CD4-positive, CD25-positive, alpha-beta regulatory T cell (primary cell): Measurements from ENCODE around the gene PTPRG. TPM values are rescaled to one million over a fixed set of nuclear protein-coding genes. Genes with fewer than 3 reads are reported as not detected.

Experiments
- ATAC-seq, 2 donors: fragments of 150-1000 bp; cut with Tn5 transposase; one replicate each; pipeline ENCODE4 v1.10.0; 2021; ENCODE audit warnings: low read depth in 2 of 2, moderate number of reproducible peaks in 2 of 2, moderate library complexity in 1 of 2
- DNase-seq, 3 donors: peaks; one replicate each; pipeline versions ENCODE4 v3.0.0 to v3.0.0-alpha.2; 2012 to 2022; ENCODE audit warnings: mixed read lengths in 1 of 3
- H3K27ac ChIP-seq: one replicate; pipeline ENCODE4 v1.7.0; 2013; ENCODE audit warnings: mild to moderate bottlenecking, low read length; ENCODE audit not compliant: insufficient read depth, poor library complexity, severe bottlenecking
- H3K27me3 ChIP-seq: one replicate; pipeline ENCODE4 v1.7.0; 2013; ENCODE audit warnings: low read length; ENCODE audit not compliant: control insufficient read depth, insufficient read depth
- H3K36me3 ChIP-seq: one replicate; pipeline ENCODE4 v1.7.0; 2013; ENCODE audit warnings: mild to moderate bottlenecking, low read length, moderate library complexity; ENCODE audit not compliant: control insufficient read depth, insufficient read depth
- H3K4me1 ChIP-seq: 2 replicates; pipeline ENCODE4 v1.7.0; 2013; ENCODE audit warnings: mild to moderate bottlenecking, low read length; ENCODE audit not compliant: insufficient read depth, control insufficient read depth, poor library complexity, severe bottlenecking
- H3K4me3 ChIP-seq: one replicate; pipeline ENCODE4 v1.7.0; 2013; ENCODE audit warnings: low read depth, mild to moderate bottlenecking, low read length, moderate library complexity
- H3K9me3 ChIP-seq, 2 experiments: 1 replicate in 1 of 2; 2 replicates in 1 of 2; pipeline ENCODE4 v1.7.0; 2013; ENCODE audit warnings: low read length in 2 of 2, mild to moderate bottlenecking in 1 of 2, moderate library complexity in 1 of 2; ENCODE audit not compliant: control insufficient read depth in 2 of 2
- H3K27ac Mint-ChIP-seq, 3 donors: one replicate each; pipeline ENCODE4 v1.8.0; 2020 to 2022; ENCODE audit warnings: mild to moderate bottlenecking in 3 of 3, mixed read lengths in 3 of 3, moderate library complexity in 2 of 3
- H3K27me3 Mint-ChIP-seq: one replicate; pipeline ENCODE4 v1.8.0; 2022; ENCODE audit warnings: mild to moderate bottlenecking, mixed read lengths
- H3K36me3 Mint-ChIP-seq: one replicate; pipeline ENCODE4 v1.8.0; 2020; ENCODE audit warnings: mixed read lengths
- H3K4me1 Mint-ChIP-seq, 4 donors: one replicate each; pipeline ENCODE4 v1.8.0; 2020 to 2022; ENCODE audit warnings: mixed read lengths in 4 of 4, mild to moderate bottlenecking in 1 of 4
- H3K4me3 Mint-ChIP-seq, 4 donors: one replicate each; pipeline ENCODE4 v1.8.0; 2020 to 2022; ENCODE audit warnings: mild to moderate bottlenecking in 4 of 4, mixed read lengths in 4 of 4, moderate library complexity in 3 of 4
- H3K9me3 Mint-ChIP-seq, 7 donors: one replicate each; pipeline ENCODE4 v1.8.0; 2020 to 2022; ENCODE audit warnings: mixed read lengths in 7 of 7, mild to moderate bottlenecking in 3 of 7, moderate library complexity in 2 of 7
- polyA plus RNA-seq, 4 donors: library from polyadenylated mRNA; unstranded; fragments of 300-500 nt; fragmentation: Illumina TruSeq; gene quantifications; one replicate each; pipeline ENCODE4 v1.2.3, GENCODE V29; 2021
- total RNA-seq: library from RNA; stranded (reverse); gene quantifications from one replicate; pipeline ENCODE4 v1.2.3, GENCODE V29; 2022

PTPRG gene
- total and polyA plus RNA-seq, 5 donors from 2014 or later = not detected

GRCh38 chr3:61946570-61947324, 385.4 kb downstream of the PTPRG start:
- Mint-ChIP-seq H3K4me1 (no peaks in the 10 kb centered on the region), H3K27ac (no peak overlapping the region), H3K4me3 (no peak overlapping the region), H3K9me3 (peaks cover 0 to 6% (median 2%) of the 10 kb centered on the region in 7 donors), H3K36me3 (no peaks in the 10 kb centered on the region), H3K27me3 (no peaks in the 10 kb centered on the region)
- no peaks in the 10 kb centered on the region for H3K27me3 ChIP-seq
- no peaks in the 10 kb centered on the region for H3K36me3 ChIP-seq
- H3K4me3 ChIP-seq = no peak overlapping the region
- no peaks in the 10 kb centered on the region for H3K4me1 ChIP-seq
- H3K27ac ChIP-seq = no peak overlapping the region
- ATAC-seq = no peak
- no peak for DNase-seq
- no peaks in the 10 kb centered on the region for H3K9me3 ChIP-seq

GRCh38 chr3:61947456-61947855, 386.1 kb downstream of the PTPRG start:
- Mint-ChIP-seq H3K27me3 (no peaks in the 10 kb centered on the region), H3K36me3 (no peaks in the 10 kb centered on the region), H3K4me1 (no peaks in the 10 kb centered on the region), H3K4me3 (no peak overlapping the region), H3K27ac (no peak overlapping the region), H3K9me3 (peaks cover 0 to 6% (median 2%) of the 10 kb centered on the region in 7 donors)
- no peaks in the 10 kb centered on the region for H3K9me3 ChIP-seq
- H3K4me1 ChIP-seq = no peaks in the 10 kb centered on the region
- H3K36me3 ChIP-seq = no peaks in the 10 kb centered on the region
- H3K27me3 ChIP-seq = no peaks in the 10 kb centered on the region
- no peak overlapping the region for H3K4me3 ChIP-seq
- H3K27ac ChIP-seq = no peak overlapping the region
- ATAC-seq = no peak
- DNase-seq = no peak

- H3K4me1 ChIP-seq = no peaks in the 10 kb centered on the region
- no peaks in the 10 kb centered on the region for H3K36me3 Mint-ChIP-seq
- H3K27me3 Mint-ChIP-seq = no peaks in the 10 kb centered on the region
- H3K27ac Mint-ChIP-seq = no peak overlapping the region
- H3K9me3 ChIP-seq = no peaks in the 10 kb centered on the region
- ATAC-seq (no peak), DNase-seq (no peak)
- H3K27ac ChIP-seq = no peak overlapping the region
- H3K27me3 ChIP-seq = no peaks in the 10 kb centered on the region
- H3K4me3 ChIP-seq = no peak overlapping the region
- no peak overlapping the region for H3K4me3 Mint-ChIP-seq
- H3K36me3 ChIP-seq = no peaks in the 10 kb centered on the region
- peaks cover 0 to 6% (median 2%) of the 10 kb centered on the region in 7 donors for H3K9me3 Mint-ChIP-seq
- H3K4me1 Mint-ChIP-seq = no peaks in the 10 kb centered on the region
These were observed 387.4 kb downstream of the PTPRG start for GRCh38 chr3:61948699-61949305.

- Histone ChIP-seq H3K27me3 (no peaks in the 10 kb centered on the region), H3K4me3 (no peak overlapping the region), H3K4me1 (no peaks in the 10 kb centered on the region), H3K36me3 (no peaks in the 10 kb centered on the region), H3K9me3 (no peaks in the 10 kb centered on the region), H3K27ac (no peak overlapping the region)
- Mint-ChIP-seq H3K4me1 (no peaks in the 10 kb centered on the region), H3K36me3 (no peaks in the 10 kb centered on the region), H3K4me3 (no peak overlapping the region), H3K27ac (no peak overlapping the region), H3K27me3 (no peaks in the 10 kb centered on the region), H3K9me3 (peaks cover 0 to 4% (median 0%) of the 10 kb centered on the region in 7 donors)
- ATAC-seq = no peak
- DNase-seq = no peak
These were observed 392.7 kb downstream of the PTPRG start for GRCh38 chr3:61954097-61954540.

- no peak overlapping the region for H3K4me3 Mint-ChIP-seq
- no peak overlapping the region for H3K27ac ChIP-seq
- ATAC-seq = no peak
These were observed 394.1 kb downstream of the PTPRG start for GRCh38 chr3:61955483-61955882.

GRCh38 chr3:61956236-61956635, 394.9 kb downstream of the PTPRG start:
- Mint-ChIP-seq H3K9me3 (peaks cover 0 to 4% (median 1%) of the 10 kb centered on the region in 7 donors), H3K27ac (no peak overlapping the region), H3K4me3 (no peak overlapping the region), H3K36me3 (no peaks in the 10 kb centered on the region), H3K27me3 (no peaks in the 10 kb centered on the region), H3K4me1 (no peaks in the 10 kb centered on the region)
- DNase-seq (no peak), ATAC-seq (no peak)
- no peaks in the 10 kb centered on the region for H3K9me3 ChIP-seq
- no peak overlapping the region for H3K27ac ChIP-seq
- no peak overlapping the region for H3K4me3 ChIP-seq
- no peaks in the 10 kb centered on the region for H3K27me3 ChIP-seq
- no peaks in the 10 kb centered on the region for H3K4me1 ChIP-seq
- no peaks in the 10 kb centered on the region for H3K36me3 ChIP-seq

More at GRCh38 chr3:61955483-61955882, 394.1 kb downstream of the PTPRG start:
- Mint-ChIP-seq H3K27me3 (no peaks in the 10 kb centered on the region), H3K4me1 (no peaks in the 10 kb centered on the region), H3K27ac (no peak overlapping the region), H3K9me3 (peaks cover 0 to 2% (median 0%) of the 10 kb centered on the region in 7 donors), H3K36me3 (no peaks in the 10 kb centered on the region)
- Histone ChIP-seq H3K4me1 (no peaks in the 10 kb centered on the region), H3K36me3 (no peaks in the 10 kb centered on the region), H3K27me3 (no peaks in the 10 kb centered on the region), H3K9me3 (no peaks in the 10 kb centered on the region), H3K4me3 (no peak overlapping the region)
- no peak for DNase-seq

GRCh38 chr3:61957259-61957658, 395.9 kb downstream of the PTPRG start:
- H3K27me3 Mint-ChIP-seq = no peaks in the 10 kb centered on the region
- ATAC-seq = no peak
- H3K9me3 Mint-ChIP-seq = peaks cover 0 to 4% (median 1%) of the 10 kb centered on the region in 7 donors

GRCh38 chr3:61960976-61961375, 399.6 kb downstream of the PTPRG start:
- no peaks in the 10 kb centered on the region for H3K9me3 ChIP-seq
- no peaks in the 10 kb centered on the region for H3K27me3 ChIP-seq
- no peak overlapping the region for H3K27ac ChIP-seq
- Mint-ChIP-seq H3K9me3 (peaks cover 0 to 4% (median 1%) of the 10 kb centered on the region in 7 donors), H3K27ac (no peak overlapping the region), H3K4me3 (no peak overlapping the region), H3K4me1 (no peaks in the 10 kb centered on the region), H3K27me3 (no peaks in the 10 kb centered on the region), H3K36me3 (no peaks in the 10 kb centered on the region)
- no peaks in the 10 kb centered on the region for H3K4me1 ChIP-seq
- ATAC-seq (no peak), DNase-seq (no peak)
- no peaks in the 10 kb centered on the region for H3K36me3 ChIP-seq
- no peak overlapping the region for H3K4me3 ChIP-seq

More at GRCh38 chr3:61957259-61957658, 395.9 kb downstream of the PTPRG start:
- no peaks in the 10 kb centered on the region for H3K4me1 ChIP-seq
- H3K27ac ChIP-seq = no peak overlapping the region
- no peaks in the 10 kb centered on the region for H3K9me3 ChIP-seq
- Mint-ChIP-seq H3K36me3 (no peaks in the 10 kb centered on the region), H3K4me3 (no peak overlapping the region), H3K27ac (no peak overlapping the region), H3K4me1 (no peaks in the 10 kb centered on the region)
- H3K4me3 ChIP-seq = no peak overlapping the region
- no peak for DNase-seq
- H3K27me3 ChIP-seq = no peaks in the 10 kb centered on the region
- no peaks in the 10 kb centered on the region for H3K36me3 ChIP-seq
